ENCODE results near the gene MYCT1. TPM values are rescaled to one million over a fixed set of nuclear protein-coding genes. Genes with fewer than 3 reads are reported as not detected.

The MYCT1 gene
- total and polyA plus RNA-seq, 2 of the 8 experiments (the other 6 are each of a cell fraction or from before 2014, with no cell fraction given) = 0.39 to 3.3 TPM

- Histone ChIP-seq H2BK20ac (ENCODE audit: low read length) (no peak overlapping the region), H4K91ac (replicated peaks; ENCODE audit: insufficient read length, low read length) (no peak overlapping the region), H3K9ac (replicated peaks in 1 of 4; ENCODE audit: extremely low read depth in 1 of 4, low read depth in 3 of 4, low read length in 3 of 4) (no peak overlapping the region), H2BK15ac (ENCODE audit: low read length) (no peak overlapping the region), H3K14ac (ENCODE audit: insufficient read length) (no peak overlapping the region), H3K4ac (replicated peaks; ENCODE audit: insufficient read length, low read depth, low read length) (no peak overlapping the region), H3K4me2 (ENCODE audit: insufficient read depth in 1 of 2, low read depth in 2 of 2, low read length in 2 of 2) (no peak overlapping the region), H2AFZ (ENCODE audit: low read length) (no peak overlapping the region), H4K20me1 (replicated peaks in 1 of 2; ENCODE audit: control insufficient read depth in 1 of 2, insufficient read depth in 2 of 2, low read length in 2 of 2) (no peaks in the 10 kb centered on the region), H3K56ac (replicated peaks; ENCODE audit: insufficient read length, low read depth, low read length) (no peak overlapping the region), H2BK12ac (ENCODE audit: low read depth, low read length) (no peak overlapping the region), H3K79me2 (ENCODE audit: control insufficient read depth in 1 of 2, insufficient read depth in 2 of 2, low read length in 2 of 2) (no peaks in the 10 kb centered on the region), H3K18ac (ENCODE audit: extremely low read depth, low read length) (no peak overlapping the region), H3K4me1 (replicated peaks in 1 of 4; ENCODE audit: control insufficient read depth in 3 of 4, insufficient read depth in 4 of 4, low read length in 3 of 4) (no peaks in the 10 kb centered on the region), H3K23me2 (ENCODE audit: low read depth, low read length) (no peaks in the 10 kb centered on the region), H2BK5ac (ENCODE audit: low read depth, low read length) (no peak overlapping the region), H2AK5ac (ENCODE audit: low read depth, low read length) (no peak overlapping the region), H4K5ac (ENCODE audit: insufficient read length, low read depth, low read length) (no peak overlapping the region), H3K23ac (ENCODE audit: insufficient read length) (no peak overlapping the region), H3K9me3 (ENCODE audit: insufficient read depth in 2 of 2, low read depth in 1 of 2, low read length in 1 of 2) (no peaks in the 10 kb centered on the region), H3K4me3 (ENCODE audit: extremely low read depth in 1 of 4, insufficient read depth in 2 of 4, low read depth in 3 of 4, low read length in 4 of 4) (no peak overlapping the region), H3K27ac (ENCODE audit: low read depth, low read length) (no peak overlapping the region), H4K8ac (ENCODE audit: extremely low read depth, insufficient read depth, low read length) (no peak overlapping the region), H3K79me1 (ENCODE audit: low read depth, low read length) (no peaks in the 10 kb centered on the region), H2BK120ac (replicated peaks; ENCODE audit: low read depth, low read length) (no peak overlapping the region), H3K27me3 (replicated peaks in 1 of 4; ENCODE audit: control insufficient read depth in 3 of 4, extremely low read depth in 1 of 4, insufficient read depth in 3 of 4, low read length in 3 of 4) (no peaks in the 10 kb centered on the region), H3K36me3 (ENCODE audit: control insufficient read depth in 2 of 4, insufficient read depth in 4 of 4, low read length in 3 of 4) (no peaks in the 10 kb centered on the region)
- FAIRE-seq (no peak), DNase-seq (ENCODE audit: low read depth in 1 of 2, low spot score in 2 of 2) (no peak)
- WGBS, 2 experiments (ENCODE audit: extremely low coverage in 1 of 2, insufficient coverage in 1 of 2, insufficient read length in 1 of 2, insufficient replicate concordance in 2 of 2, low coverage in 1 of 2, low lambda C conversion rate in 2 of 2, missing lambda C conversion rate in 1 of 2) = 42% methylated on average over 1 of the region's 1 CpG; no CpG with 5 or more reads in 1 of the 2 experiments
- TF ChIP-seq SP1 (IDR thresholded peaks at IDR 0.05; ENCODE audit: low read depth, low read length) = no peak
- TF ChIP-seq, protein P1, sequence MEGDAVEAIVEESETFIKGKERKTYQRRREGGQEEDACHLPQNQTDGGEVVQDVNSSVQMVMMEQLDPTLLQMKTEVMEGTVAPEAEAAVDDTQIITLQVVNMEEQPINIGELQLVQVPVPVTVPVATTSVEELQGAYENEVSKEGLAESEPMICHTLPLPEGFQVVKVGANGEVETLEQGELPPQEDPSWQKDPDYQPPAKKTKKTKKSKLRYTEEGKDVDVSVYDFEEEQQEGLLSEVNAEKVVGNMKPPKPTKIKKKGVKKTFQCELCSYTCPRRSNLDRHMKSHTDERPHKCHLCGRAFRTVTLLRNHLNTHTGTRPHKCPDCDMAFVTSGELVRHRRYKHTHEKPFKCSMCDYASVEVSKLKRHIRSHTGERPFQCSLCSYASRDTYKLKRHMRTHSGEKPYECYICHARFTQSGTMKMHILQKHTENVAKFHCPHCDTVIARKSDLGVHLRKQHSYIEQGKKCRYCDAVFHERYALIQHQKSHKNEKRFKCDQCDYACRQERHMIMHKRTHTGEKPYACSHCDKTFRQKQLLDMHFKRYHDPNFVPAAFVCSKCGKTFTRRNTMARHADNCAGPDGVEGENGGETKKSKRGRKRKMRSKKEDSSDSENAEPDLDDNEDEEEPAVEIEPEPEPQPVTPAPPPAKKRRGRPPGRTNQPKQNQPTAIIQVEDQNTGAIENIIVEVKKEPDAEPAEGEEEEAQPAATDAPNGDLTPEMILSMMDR (IDR thresholded peaks at IDR 0.05; ENCODE audit: control extremely low read depth in 1 of 3, insufficient read depth in 1 of 3, low read depth in 1 of 3, low read length in 3 of 3) = peak in 2 of 3 experiments; percentile 30 to 39; a peak in 2 of 4 replicates
- TF ChIP-seq CREB1 (IDR thresholded peaks at IDR 0.05) = no peak
- TF ChIP-seq RAD21 (IDR thresholded peaks at IDR 0.05 in 1 of 2, conservative IDR thresholded peaks at IDR 0.05 in 1 of 2; ENCODE audit: low read depth in 2 of 2, low read length in 2 of 2) = peak; percentile 66 to 71
- TF ChIP-seq EP300 (IDR thresholded peaks at IDR 0.05; ENCODE audit: borderline replicate concordance in 1 of 2, low read depth in 2 of 2, low read length in 2 of 2) = no peak
- TF ChIP-seq SRF (IDR thresholded peaks at IDR 0.05; ENCODE audit: low read depth, low read length) = no peak
- TF ChIP-seq SP2 (IDR thresholded peaks at IDR 0.05; ENCODE audit: low read length) = no peak
- no peak for TF ChIP-seq EGR1 (IDR thresholded peaks at IDR 0.05; ENCODE audit: borderline replicate concordance, low read depth, low read length)
- TF ChIP-seq RXRA (IDR thresholded peaks at IDR 0.05; ENCODE audit: insufficient read depth, low read depth, low read length) = no peak
- TF ChIP-seq KDM4A (IDR thresholded peaks at IDR 0.05; ENCODE audit: low read depth, low read length, severe bottlenecking) = no peak
- POLR2A ChIA-PET (ENCODE audit: partially characterized antibody) = no interaction called here
- CTCF ChIA-PET (ENCODE audit: partially characterized antibody) = interaction anchor here (0.9 to 2.8 kb wide), 13 partner anchors 11 to 239 kb away, joined by 3 to 12 read pairs (median 3); no protein-coding TSS in a partner anchor
Observed at GRCh38 chr6:152669895-152670294, 27.8 kb upstream of the MYCT1 start.
